Esophagus squamous epithelium (tissue), 4 donors: Measurements from ENCODE around the gene MBD2.

ENCODE experiments used
- CTCF ChIP-seq, 6 experiments: fragments of 450-650 bp in 4 of 6; fragments of 200-600 bp in 2 of 6; sonication (generic) in 2 of 6; IDR thresholded peaks; one replicate each; pipeline ENCODE4 v1.5.1; 2016 to 2019; ENCODE audit warnings: antibody characterized with exemption in 6 of 6, mild to moderate bottlenecking in 4 of 6, moderate library complexity in 4 of 6
- POLR2A ChIP-seq, 4 donors: fragments of 450-650 bp; IDR thresholded peaks; one replicate each; pipeline ENCODE4 v1.6.1; 2017; ENCODE audit warnings: antibody characterized with exemption in 4 of 4, mild to moderate bottlenecking in 4 of 4, moderate library complexity in 3 of 4

- no peak for TF ChIP-seq CTCF (IDR thresholded peaks at IDR 0.05)
- TF ChIP-seq POLR2A (IDR thresholded peaks at IDR 0.05): no peak
Observed at GRCh38 chr18:54117853-54118773, 106.4 kb downstream of the MBD2 start.
